CD14-positive monocyte (primary cell): Measurements from ENCODE around the gene ADAMTSL1. TPM values are rescaled to one million over a fixed set of nuclear protein-coding genes. Genes with fewer than 3 reads are reported as not detected.

Source experiments
- DNase-seq, 3 donors: peaks; one replicate each; pipeline ENCODE4 v3.0.0-alpha.2; 2011 to 2022
- H2AFZ ChIP-seq: 2 replicates; pipeline ENCODE4 v1.6.0; 2012; ENCODE audit warnings: mild to moderate bottlenecking, low read depth, low read length, inconsistent platforms; ENCODE audit not compliant: insufficient read depth, poor library complexity, severe bottlenecking
- H3K27ac ChIP-seq, 2 donors: 1 replicate in 1 of 2; 2 replicates in 1 of 2; pipeline ENCODE4 v1.5.1; 2012 to 2013; ENCODE audit warnings: low read length in 2 of 2, control low read depth in 1 of 2, inconsistent platforms in 1 of 2, low read depth in 1 of 2, mild to moderate bottlenecking in 1 of 2
- H3K27me3 ChIP-seq, 2 donors: one replicate each; pipeline versions ENCODE4 v1.6.0 to v1.6.1; 2011 to 2013; ENCODE audit warnings: low read length in 2 of 2; ENCODE audit not compliant: control insufficient read depth in 2 of 2, insufficient read depth in 2 of 2
- H3K36me3 ChIP-seq, 2 donors: replicated peaks in 1 of 2; 1 replicate in 1 of 2; 2 replicates in 1 of 2; pipeline versions ENCODE4 v1.5.1 to v1.6.1; 2012 to 2013; ENCODE audit warnings: low read length in 2 of 2, control low read depth in 1 of 2, inconsistent platforms in 1 of 2, mild to moderate bottlenecking in 1 of 2; ENCODE audit not compliant: insufficient read depth in 2 of 2, control insufficient read depth in 1 of 2
- H3K4me1 ChIP-seq, 2 donors: 1 replicate in 1 of 2; 2 replicates in 1 of 2; pipeline versions ENCODE4 v1.5.1 to v1.6.1; 2012 to 2013; ENCODE audit warnings: low read length in 2 of 2, control low read depth in 1 of 2, inconsistent platforms in 1 of 2, mild to moderate bottlenecking in 1 of 2, moderate library complexity in 1 of 2; ENCODE audit not compliant: insufficient read depth in 2 of 2, control insufficient read depth in 1 of 2
- H3K4me2 ChIP-seq: replicated peaks from 2 replicates; pipeline ENCODE3; 2012; ENCODE audit warnings: low read length, moderate library complexity, mild to moderate bottlenecking; ENCODE audit not compliant: poor library complexity, severe bottlenecking; ENCODE audit errors: extremely low read depth
- H3K4me3 ChIP-seq, 3 experiments: fragments of 200-600 bp in 1 of 3; sonication (generic) in 1 of 3; replicated peaks in 1 of 3; 1 replicate in 2 of 3; 2 replicates in 1 of 3; pipeline ENCODE4 v1.5.1; 2011 to 2013; ENCODE audit warnings: low read length in 3 of 3, mild to moderate bottlenecking in 3 of 3, control low read depth in 2 of 3, low read depth in 2 of 3, inconsistent platforms in 1 of 3, moderate library complexity in 1 of 3
- H3K79me2 ChIP-seq: 2 replicates; pipeline ENCODE4 v1.6.0; 2012; ENCODE audit warnings: mild to moderate bottlenecking, control low read depth, inconsistent platforms, low read length, moderate library complexity; ENCODE audit not compliant: insufficient read depth
- H3K9ac ChIP-seq: 2 replicates; pipeline ENCODE4 v1.6.0; 2017; ENCODE audit warnings: low read length, mild to moderate bottlenecking; ENCODE audit not compliant: insufficient read depth, poor library complexity, severe bottlenecking
- H3K9me3 ChIP-seq, 2 donors: replicated peaks in 1 of 2; 1 replicate in 1 of 2; 2 replicates in 1 of 2; pipeline versions ENCODE4 v1.5.1 to v1.6.1; 2012 to 2013; ENCODE audit warnings: low read length in 2 of 2, control low read depth in 1 of 2; ENCODE audit not compliant: control insufficient read depth in 1 of 2, insufficient read depth in 1 of 2
- H4K20me1 ChIP-seq: 2 replicates; pipeline ENCODE4 v1.6.0; 2012; ENCODE audit warnings: mild to moderate bottlenecking, low read length, control low read depth, moderate library complexity; ENCODE audit not compliant: insufficient read depth
- H3K27ac Mint-ChIP-seq, 7 donors: one replicate each; pipeline ENCODE4 v1.8.0; 2020; ENCODE audit warnings: mild to moderate bottlenecking in 7 of 7, mixed read lengths in 7 of 7, moderate library complexity in 6 of 7, inconsistent platforms in 2 of 7
- H3K27me3 Mint-ChIP-seq, 3 donors: one replicate each; pipeline ENCODE4 v1.8.0; 2021 to 2022; ENCODE audit warnings: low read depth in 3 of 3, mild to moderate bottlenecking in 3 of 3, mixed read lengths in 3 of 3, moderate library complexity in 3 of 3, inconsistent platforms in 1 of 3
- H3K36me3 Mint-ChIP-seq, 2 donors: one replicate each; pipeline ENCODE4 v1.8.0; 2020; ENCODE audit warnings: mixed read lengths in 2 of 2, inconsistent platforms in 1 of 2, mild to moderate bottlenecking in 1 of 2
- H3K4me1 Mint-ChIP-seq: one replicate; pipeline ENCODE4 v1.8.0; 2020; ENCODE audit warnings: mild to moderate bottlenecking, mixed read lengths
- H3K4me3 Mint-ChIP-seq, 2 donors: one replicate each; pipeline ENCODE4 v1.8.0; 2020; ENCODE audit warnings: mild to moderate bottlenecking in 2 of 2, mixed read lengths in 2 of 2, moderate library complexity in 1 of 2
- H3K9me3 Mint-ChIP-seq, 7 donors: one replicate each; pipeline ENCODE4 v1.8.0; 2020 to 2022; ENCODE audit warnings: mixed read lengths in 7 of 7, mild to moderate bottlenecking in 6 of 7, moderate library complexity in 6 of 7, inconsistent platforms in 2 of 7
- CTCF ChIP-seq: fragments of 200-600 bp; IDR thresholded peaks from one replicate; pipeline ENCODE4 v1.8.0; 2022; ENCODE audit warnings: antibody characterized with exemption, mild to moderate bottlenecking
- WGBS: methylation state at CpG from one replicate; pipeline ENCODE4 v1.1.5; 2013; ENCODE audit warnings: missing lambda C conversion rate; ENCODE audit not compliant: insufficient coverage; 5-methylcytosine and 5-hydroxymethylcytosine counted together
- intact Hi-C, 2 donors: fragments of 100-400 bp; cut with micrococcal nuclease; formaldehyde crosslinking; loops; one replicate each; pipeline versions ENCODE4 v1.15.0 to v1.15.1; 2023
- polyA plus RNA-seq, 3 donors: library from polyadenylated mRNA; depleted of rRNA in 1 of 3; unstranded in 2 of 3; stranded (reverse) in 1 of 3; fragments of 300-500 nt in 2 of 3; fragments of >200 nt in 1 of 3; fragmentation: Illumina TruSeq in 2 of 3; gene quantifications; 1 replicate in 2 of 3; 2 replicates in 1 of 3; pipeline ENCODE4 v1.2.3, GENCODE V29; 2012 to 2021

The ADAMTSL1 gene
- polyA plus RNA-seq, 3 donors, result not detected

GRCh38 chr9:18891946-18892670, 418.2 kb downstream of the ADAMTSL1 start:
- Histone ChIP-seq H4K20me1 (no peaks in the 10 kb centered on the region), H3K27me3 (no peaks in the 10 kb centered on the region), H3K9ac (no peak overlapping the region), H3K27ac (no peak overlapping the region), H2AFZ (no peak overlapping the region), H3K9me3 (peaks cover 4 to 12% of the 10 kb centered on the region in 2 donors), H3K4me1 (no peaks in the 10 kb centered on the region), H3K36me3 (no peaks in the 10 kb centered on the region), H3K4me3 (no peak overlapping the region), H3K4me2 (no peak overlapping the region), H3K79me2 (no peaks in the 10 kb centered on the region)
- Mint-ChIP-seq H3K4me1 (peaks cover 8% of the 10 kb centered on the region), H3K4me3 (no peak overlapping the region), H3K27me3 (peaks cover 0 to 3% (median 0%) of the 10 kb centered on the region in 3 donors), H3K9me3 (peaks cover 7 to 18% (median 11%) of the 10 kb centered on the region in 7 donors), H3K27ac (no peak overlapping the region), H3K36me3 (no peaks in the 10 kb centered on the region)
- intact Hi-C loops, result no loop called here
- TF ChIP-seq CTCF, result no peak
- WGBS, result 100% methylated on average over 2 of the region's 5 CpGs
- DNase-seq, result no peak

- Histone ChIP-seq H3K4me2 (no peak overlapping the region), H3K4me3 (no peak overlapping the region), H3K9me3 (peaks cover 7 to 16% of the 10 kb centered on the region in 2 donors), H4K20me1 (no peaks in the 10 kb centered on the region), H3K27ac (no peak overlapping the region), H3K79me2 (no peaks in the 10 kb centered on the region), H3K4me1 (no peaks in the 10 kb centered on the region), H3K36me3 (no peaks in the 10 kb centered on the region), H2AFZ (no peak overlapping the region), H3K27me3 (no peaks in the 10 kb centered on the region), H3K9ac (no peak overlapping the region)
- Mint-ChIP-seq H3K27me3 (peaks cover 0 to 3% (median 0%) of the 10 kb centered on the region in 3 donors), H3K4me1 (peaks cover 8% of the 10 kb centered on the region), H3K27ac (no peak overlapping the region), H3K4me3 (no peak overlapping the region), H3K36me3 (no peaks in the 10 kb centered on the region), H3K9me3 (peaks cover 11 to 23% (median 14%) of the 10 kb centered on the region in 7 donors)
- intact Hi-C loops, result no loop called here
- WGBS, result no CpG with 5 or more reads among the region's 4 CpGs
- no peak for TF ChIP-seq CTCF
- no peak for DNase-seq
Measured at GRCh38 chr9:18893046-18893445, 419.1 kb downstream of the ADAMTSL1 start.
